ENCODE data around the gene SDCCAG8. TPM values are rescaled to one million over a fixed set of nuclear protein-coding genes. Genes with fewer than 3 reads are reported as not detected.

The SDCCAG8 gene
- total RNA-seq, 3 donors from 2014 or later (not counting 1 experiment from before 2014, with no cell fraction given): 17.8 to 28.3 (median 21.2) TPM

DNA sequence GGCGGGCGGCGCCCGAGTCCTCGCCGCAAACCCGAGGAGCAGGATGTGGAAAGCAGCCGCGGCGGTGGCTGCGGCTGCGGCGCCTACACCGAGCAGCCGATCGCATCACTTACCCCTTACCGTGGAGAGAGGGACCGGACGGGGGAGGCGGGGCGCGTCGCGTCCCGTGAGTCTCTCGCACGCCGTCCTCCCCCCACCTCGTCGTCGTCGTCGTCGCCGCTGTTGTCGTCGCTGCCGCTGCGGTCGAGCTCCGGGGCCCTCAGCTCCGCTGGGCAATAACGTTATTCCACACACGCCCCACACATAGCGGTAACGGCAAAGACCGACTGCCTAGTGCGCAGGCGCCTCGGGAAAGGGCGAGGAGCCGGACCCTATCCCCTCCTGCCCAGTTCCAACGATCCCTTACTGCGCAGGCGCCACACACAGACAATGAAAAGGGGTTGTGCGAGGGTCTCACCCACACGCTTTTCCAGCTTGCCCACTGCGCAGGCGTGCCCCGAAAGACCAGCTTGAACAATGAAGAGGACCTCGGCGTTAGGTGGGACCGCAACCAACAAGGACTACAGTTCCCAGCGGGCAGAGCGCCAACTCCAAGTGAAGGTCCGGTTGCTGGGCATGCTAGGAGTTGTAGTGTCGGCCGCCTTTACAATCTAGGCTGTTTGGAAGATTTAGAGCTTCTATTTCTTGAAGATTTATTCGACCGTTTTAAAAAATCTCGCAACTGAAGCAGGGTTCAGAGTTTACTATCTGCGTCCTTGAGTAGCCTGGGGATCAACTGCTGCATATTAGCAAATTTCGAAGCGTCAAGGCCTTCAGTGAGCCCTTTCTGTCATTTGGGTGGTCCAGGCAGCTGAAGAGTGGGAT, 682 bp upstream of the SDCCAG8 start, which contains the start of gene CEP170:
Gene CEP170 (minus strand): TSS at position 355 of the 864 bp plus-strand sequence. CDS start 30,001 bp downstream, outside the sequence.
- H3K27ac Mint-ChIP-seq: peak within 1 kb of the TSS; percentile 97 to 98
- intact Hi-C loops (cut with micrococcal nuclease): loop anchor here (1.0 to 10.0 kb wide), 11 partner anchors 153 to 1740 kb away; partner anchors contain the start of genes AKT3, CHML, EXO1 and FH
- ATAC-seq (peak; percentile 66 to 82 (median 72)), DNase-seq (peak; percentile 83 to 95)
- peaks cover 18% of the 10 kb centered on the region for H3K4me1 ChIP-seq (ENCODE audit: control insufficient read depth, insufficient read depth, low read length)
- H3K27me3 ChIP-seq (ENCODE audit: control insufficient read depth, insufficient read depth, low read length): no peaks in the 10 kb centered on the region
- peak within 1 kb of the TSS; percentile 89 for H3K27ac ChIP-seq (ENCODE audit: low read length)
- WGBS (ENCODE audit: insufficient coverage): under 1% methylated on average over 74 of the region's 74 CpGs
- TF ChIP-seq, protein P1, sequence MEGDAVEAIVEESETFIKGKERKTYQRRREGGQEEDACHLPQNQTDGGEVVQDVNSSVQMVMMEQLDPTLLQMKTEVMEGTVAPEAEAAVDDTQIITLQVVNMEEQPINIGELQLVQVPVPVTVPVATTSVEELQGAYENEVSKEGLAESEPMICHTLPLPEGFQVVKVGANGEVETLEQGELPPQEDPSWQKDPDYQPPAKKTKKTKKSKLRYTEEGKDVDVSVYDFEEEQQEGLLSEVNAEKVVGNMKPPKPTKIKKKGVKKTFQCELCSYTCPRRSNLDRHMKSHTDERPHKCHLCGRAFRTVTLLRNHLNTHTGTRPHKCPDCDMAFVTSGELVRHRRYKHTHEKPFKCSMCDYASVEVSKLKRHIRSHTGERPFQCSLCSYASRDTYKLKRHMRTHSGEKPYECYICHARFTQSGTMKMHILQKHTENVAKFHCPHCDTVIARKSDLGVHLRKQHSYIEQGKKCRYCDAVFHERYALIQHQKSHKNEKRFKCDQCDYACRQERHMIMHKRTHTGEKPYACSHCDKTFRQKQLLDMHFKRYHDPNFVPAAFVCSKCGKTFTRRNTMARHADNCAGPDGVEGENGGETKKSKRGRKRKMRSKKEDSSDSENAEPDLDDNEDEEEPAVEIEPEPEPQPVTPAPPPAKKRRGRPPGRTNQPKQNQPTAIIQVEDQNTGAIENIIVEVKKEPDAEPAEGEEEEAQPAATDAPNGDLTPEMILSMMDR (IDR thresholded peaks at IDR 0.05): no peak
- no peaks in the 10 kb centered on the region for H3K27me3 Mint-ChIP-seq (ENCODE audit: low read depth in 2 of 2)
- H3K9me3 Mint-ChIP-seq: no peaks in the 10 kb centered on the region
- H3K9me3 ChIP-seq (ENCODE audit: control insufficient read depth, insufficient read depth, low read length): no peaks in the 10 kb centered on the region
- no peaks in the 10 kb centered on the region for H3K36me3 Mint-ChIP-seq
- H3K4me3 Mint-ChIP-seq: peak within 1 kb of the TSS; percentile 99
- H3K4me3 ChIP-seq (ENCODE audit: low read length): peak within 1 kb of the TSS; percentile 83
- peaks cover 24 to 39% of the 10 kb centered on the region in 2 donors for H3K4me1 Mint-ChIP-seq
- H3K36me3 ChIP-seq (ENCODE audit: control insufficient read depth, insufficient read depth, low read length): no peaks in the 10 kb centered on the region

DNA sequence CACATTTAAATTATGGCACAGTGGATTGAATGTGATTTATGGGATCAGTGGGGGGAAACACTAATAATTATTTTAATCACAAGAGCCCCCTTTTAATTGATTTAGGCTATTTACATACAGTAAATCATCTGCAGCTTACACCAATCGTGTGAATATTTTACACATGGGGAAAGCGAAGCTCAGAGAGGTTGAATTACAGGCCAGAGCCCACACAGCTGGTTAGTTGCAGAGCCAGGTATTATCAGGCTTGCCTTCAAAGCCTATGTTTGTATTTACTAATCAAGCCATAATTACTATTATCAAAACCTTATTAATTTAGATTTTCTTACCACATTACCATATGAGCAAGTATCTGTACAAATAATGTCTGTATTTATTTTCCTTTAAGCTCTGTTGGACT, 749 bp downstream of the SDCCAG8 start:
- H3K27ac Mint-ChIP-seq: peak overlapping the region; percentile 97 to 98
- Histone ChIP-seq H3K9me3 (ENCODE audit: control insufficient read depth, insufficient read depth, low read length) (no peaks in the 10 kb centered on the region), H3K4me1 (ENCODE audit: control insufficient read depth, insufficient read depth, low read length) (peaks cover 18% of the 10 kb centered on the region), H3K27me3 (ENCODE audit: control insufficient read depth, insufficient read depth, low read length) (no peaks in the 10 kb centered on the region), H3K27ac (ENCODE audit: low read length) (peak overlapping the region; percentile 89), H3K36me3 (ENCODE audit: control insufficient read depth, insufficient read depth, low read length) (no peaks in the 10 kb centered on the region), H3K4me3 (ENCODE audit: low read length) (peak overlapping the region; percentile 83)
- peaks cover 24 to 38% of the 10 kb centered on the region in 2 donors for H3K4me1 Mint-ChIP-seq
- H3K27me3 Mint-ChIP-seq (ENCODE audit: low read depth in 2 of 2): no peaks in the 10 kb centered on the region
- no peaks in the 10 kb centered on the region for H3K9me3 Mint-ChIP-seq
- ATAC-seq: no peak
- 61% methylated on average over 2 of the region's 2 CpGs for WGBS (ENCODE audit: insufficient coverage)
- no peak for DNase-seq
- no peaks in the 10 kb centered on the region for H3K36me3 Mint-ChIP-seq
- peak overlapping the region; percentile 99 for H3K4me3 Mint-ChIP-seq
- intact Hi-C loops (cut with micrococcal nuclease): loop anchor here (5.0 to 10.0 kb wide), 4 partner anchors 154 to 1742 kb away; partner anchors contain the start of genes AKT3, EXO1 and FH
- TF ChIP-seq, protein P1 (IDR thresholded peaks at IDR 0.05): no peak

DNA sequence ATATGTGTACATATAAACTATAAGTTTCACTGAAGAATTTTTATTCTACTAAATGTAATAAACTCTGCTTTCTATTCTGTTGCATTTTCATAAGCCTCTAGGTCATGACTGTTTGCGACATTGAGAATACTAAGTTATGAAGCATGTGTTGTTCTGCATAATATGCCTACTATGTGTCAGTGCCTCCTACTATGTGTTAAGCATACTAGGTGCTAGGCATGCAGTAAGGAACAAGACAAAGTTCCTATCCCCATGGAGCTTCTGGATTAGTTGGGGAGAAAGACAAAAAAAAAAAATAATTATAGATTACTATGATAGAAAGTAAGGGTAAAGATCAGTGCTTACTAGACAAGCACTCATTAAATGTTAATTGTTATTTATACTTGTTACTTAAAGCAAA, 1.3 kb downstream of the SDCCAG8 start:
- Histone ChIP-seq H3K27ac (ENCODE audit: low read length) (no peak overlapping the region), H3K4me3 (ENCODE audit: low read length) (no peak overlapping the region), H3K9me3 (ENCODE audit: control insufficient read depth, insufficient read depth, low read length) (no peaks in the 10 kb centered on the region), H3K36me3 (ENCODE audit: control insufficient read depth, insufficient read depth, low read length) (no peaks in the 10 kb centered on the region), H3K27me3 (ENCODE audit: control insufficient read depth, insufficient read depth, low read length) (no peaks in the 10 kb centered on the region), H3K4me1 (ENCODE audit: control insufficient read depth, insufficient read depth, low read length) (peaks cover 18% of the 10 kb centered on the region)
- DNase-seq: no peak
- no CpG with 5 or more reads among the region's 1 CpG for WGBS (ENCODE audit: insufficient coverage)
- Mint-ChIP-seq H3K27ac (no peak overlapping the region), H3K27me3 (ENCODE audit: low read depth in 2 of 2) (no peaks in the 10 kb centered on the region), H3K4me1 (peaks cover 24 to 38% of the 10 kb centered on the region in 2 donors), H3K4me3 (no peak overlapping the region), H3K9me3 (no peaks in the 10 kb centered on the region), H3K36me3 (no peaks in the 10 kb centered on the region)
- ATAC-seq: no peak
- TF ChIP-seq, protein P1 (IDR thresholded peaks at IDR 0.05): no peak
- intact Hi-C loops (cut with micrococcal nuclease): loop anchor here (5.0 to 10.0 kb wide), 4 partner anchors 155 to 1742 kb away; partner anchors contain the start of genes AKT3, EXO1 and FH

All from natural killer cell (primary cell).